GM12892 (cell line): Measurements from ENCODE around the gene YBX2.

Experiments
- POLR2A ChIP-seq: IDR thresholded peaks from 2 replicates; pipeline ENCODE4 v1.6.1; 2011; ENCODE audit warnings: low read depth, low read length, control low read depth
- POLR2AphosphoS5 ChIP-seq: IDR thresholded peaks from 2 replicates; pipeline ENCODE4 v1.6.1; 2011; ENCODE audit warnings: low read depth, low read length, control low read depth

- no peak for TF ChIP-seq POLR2AphosphoS5
- TF ChIP-seq POLR2A: peak; percentile 69
These were observed 42.7 kb downstream of the YBX2 start, which contains the start of gene CTDNEP1 for GRCh38 chr17:7251661-7252175.
